ENCODE measurements around the gene GRPEL1. TPM values are rescaled to one million over a fixed set of nuclear protein-coding genes. Genes with fewer than 3 reads are reported as not detected.

GRPEL1 gene
- total and polyA plus RNA-seq, 2 of the 13 experiments (the other 11 are each of a cell fraction or from before 2014, with no cell fraction given), result 32.3 to 141 TPM

- TF ChIP-seq ZIK1 (CRISPR knock-in tag; IDR thresholded peaks at IDR 0.05; ENCODE audit: borderline replicate concordance, low read depth), result no peak
- TF ChIP-seq ZNF333 (CRISPR knock-in tag; IDR thresholded peaks at IDR 0.05; ENCODE audit: borderline replicate concordance), result no peak
- TF ChIP-seq ZNF510 (CRISPR knock-in tag; IDR thresholded peaks at IDR 0.05; ENCODE audit: low read depth), result no peak
- TF ChIP-seq ADNP (CRISPR knock-in tag; IDR thresholded peaks at IDR 0.05), result no peak
- TF ChIP-seq BATF2 (CRISPR knock-in tag; IDR thresholded peaks at IDR 0.05), result 0 out of 2 replicates have a peak, but pooled peaks have one; percentile 27
- no peak for TF ChIP-seq MZF1 (CRISPR knock-in tag; IDR thresholded peaks at IDR 0.05; ENCODE audit: borderline replicate concordance)
- no peak for TF ChIP-seq TRAFD1 (CRISPR knock-in tag; IDR thresholded peaks at IDR 0.05; ENCODE audit: borderline replicate concordance)
- no peak for TF ChIP-seq BRD4 (CRISPR knock-in tag; IDR thresholded peaks at IDR 0.05)
- TF ChIP-seq TEAD3 (CRISPR knock-in tag; optimal IDR thresholded peaks at IDR 0.05; ENCODE audit: borderline replicate concordance), result no peak
- no peak for TF ChIP-seq ZNF724P (CRISPR knock-in tag; IDR thresholded peaks at IDR 0.05; ENCODE audit: borderline replicate concordance)
- no peak for TF ChIP-seq ZFP1 (CRISPR knock-in tag; IDR thresholded peaks at IDR 0.05)
- no peak for TF ChIP-seq IKZF1 (IDR thresholded peaks at IDR 0.05)
- no peak for TF ChIP-seq WIZ (CRISPR knock-in tag; IDR thresholded peaks at IDR 0.05)
- TF ChIP-seq SALL1 (CRISPR knock-in tag; IDR thresholded peaks at IDR 0.05), result no peak; the same call in 1 of the 2 replicates
- no peak for TF ChIP-seq U2AF1 (optimal IDR thresholded peaks at IDR 0.05; ENCODE audit: low read depth, low read length)
- no peak for TF ChIP-seq ISX (CRISPR knock-in tag; conservative IDR thresholded peaks at IDR 0.05)
- no peak for TF ChIP-seq GATA4 (IDR thresholded peaks at IDR 0.05; ENCODE audit: borderline replicate concordance, low read depth)
- no peak for TF ChIP-seq ZNF710 (CRISPR knock-in tag; IDR thresholded peaks at IDR 0.05; ENCODE audit: borderline replicate concordance)
- TF ChIP-seq ZNF441 (CRISPR knock-in tag; IDR thresholded peaks at IDR 0.05; ENCODE audit: borderline replicate concordance), result no peak
- 0 out of 2 replicates have a peak, but pooled peaks have one; percentile 44 for TF ChIP-seq BORCS8-MEF2B (CRISPR knock-in tag; IDR thresholded peaks at IDR 0.05)
- TF ChIP-seq RELA (CRISPR knock-in tag; IDR thresholded peaks at IDR 0.05), result no peak
- no peak for TF ChIP-seq ZBED4 (CRISPR knock-in tag; IDR thresholded peaks at IDR 0.05; ENCODE audit: borderline replicate concordance)
- no peak for TF ChIP-seq ZC3H13 (CRISPR knock-in tag; IDR thresholded peaks at IDR 0.05)
- no peak for TF ChIP-seq CEBPG (CRISPR knock-in tag; IDR thresholded peaks at IDR 0.05)
These were observed 25.2 kb downstream of the GRPEL1 start (continued) for GRCh38 chr4:7042503-7043283.

Data from HepG2 (cell line).